Stomach smooth muscle (tissue), 2 donors: ENCODE results near the gene POLR1A.

Source experiments
- H3K27ac ChIP-seq: one replicate; pipeline ENCODE4 v1.7.0; 2013; ENCODE audit warnings: mild to moderate bottlenecking, low read length, inconsistent platforms
- H3K27me3 ChIP-seq, 2 donors: one replicate each; pipeline ENCODE4 v1.7.0; 2013; ENCODE audit warnings: low read length in 2 of 2; ENCODE audit not compliant: insufficient read depth in 2 of 2, control insufficient read depth in 1 of 2
- H3K36me3 ChIP-seq, 2 donors: one replicate each; pipeline ENCODE4 v1.7.0; 2013; ENCODE audit warnings: low read length in 2 of 2; ENCODE audit not compliant: control insufficient read depth in 2 of 2, insufficient read depth in 2 of 2
- H3K4me1 ChIP-seq: one replicate; pipeline ENCODE4 v1.7.0; 2013; ENCODE audit warnings: low read length; ENCODE audit not compliant: control insufficient read depth, insufficient read depth
- H3K4me3 ChIP-seq, 2 donors: one replicate each; pipeline ENCODE4 v1.7.0; 2013; ENCODE audit warnings: low read length in 2 of 2
- H3K9ac ChIP-seq, 2 donors: one replicate each; pipeline ENCODE4 v1.7.0; 2013; ENCODE audit warnings: low read length in 2 of 2, mild to moderate bottlenecking in 1 of 2
- H3K9me3 ChIP-seq, 2 donors: one replicate each; pipeline ENCODE4 v1.7.0; 2013; ENCODE audit warnings: low read length in 2 of 2; ENCODE audit not compliant: control insufficient read depth in 2 of 2
- donor health status: healthy.
- donor health status: Pancreatic carcinoma.

POLR1A gene

DNA sequence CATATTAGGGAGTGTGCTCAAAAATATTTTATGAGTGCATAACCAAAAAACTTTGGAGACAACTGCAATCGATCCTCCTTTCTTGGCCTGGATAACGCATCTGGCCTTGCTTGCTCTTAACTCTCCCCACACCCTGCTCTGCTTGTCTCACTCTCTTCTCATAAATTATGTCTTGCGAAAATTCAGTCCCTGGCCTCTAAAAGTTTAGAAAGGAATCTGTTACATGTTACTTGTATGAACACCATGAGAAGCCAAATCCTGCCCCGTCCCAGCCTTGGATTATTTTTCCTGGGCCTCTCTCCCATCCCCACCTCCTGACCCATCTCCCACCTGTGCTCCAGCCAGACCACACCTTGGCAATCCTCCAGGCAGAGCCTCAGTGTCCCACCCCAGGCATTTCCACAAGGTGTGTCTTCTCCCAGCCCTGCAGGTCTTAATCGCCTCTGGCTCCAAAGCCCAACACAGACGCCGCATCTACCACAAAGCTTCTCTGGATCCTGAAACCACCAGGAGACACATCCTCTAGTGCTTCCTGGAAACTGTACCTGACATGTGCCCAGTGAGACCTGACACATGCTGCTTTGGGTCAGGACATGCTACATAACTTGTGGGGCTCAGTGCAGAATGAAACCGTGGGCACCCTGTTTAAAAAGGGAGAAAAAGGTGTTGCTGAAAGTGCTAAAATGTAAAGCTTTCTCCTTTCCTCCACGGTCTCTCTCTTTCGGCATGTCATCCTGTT is 117.3 kb downstream of the POLR1A start:
- no peak overlapping the region for H3K27ac ChIP-seq

DNA sequence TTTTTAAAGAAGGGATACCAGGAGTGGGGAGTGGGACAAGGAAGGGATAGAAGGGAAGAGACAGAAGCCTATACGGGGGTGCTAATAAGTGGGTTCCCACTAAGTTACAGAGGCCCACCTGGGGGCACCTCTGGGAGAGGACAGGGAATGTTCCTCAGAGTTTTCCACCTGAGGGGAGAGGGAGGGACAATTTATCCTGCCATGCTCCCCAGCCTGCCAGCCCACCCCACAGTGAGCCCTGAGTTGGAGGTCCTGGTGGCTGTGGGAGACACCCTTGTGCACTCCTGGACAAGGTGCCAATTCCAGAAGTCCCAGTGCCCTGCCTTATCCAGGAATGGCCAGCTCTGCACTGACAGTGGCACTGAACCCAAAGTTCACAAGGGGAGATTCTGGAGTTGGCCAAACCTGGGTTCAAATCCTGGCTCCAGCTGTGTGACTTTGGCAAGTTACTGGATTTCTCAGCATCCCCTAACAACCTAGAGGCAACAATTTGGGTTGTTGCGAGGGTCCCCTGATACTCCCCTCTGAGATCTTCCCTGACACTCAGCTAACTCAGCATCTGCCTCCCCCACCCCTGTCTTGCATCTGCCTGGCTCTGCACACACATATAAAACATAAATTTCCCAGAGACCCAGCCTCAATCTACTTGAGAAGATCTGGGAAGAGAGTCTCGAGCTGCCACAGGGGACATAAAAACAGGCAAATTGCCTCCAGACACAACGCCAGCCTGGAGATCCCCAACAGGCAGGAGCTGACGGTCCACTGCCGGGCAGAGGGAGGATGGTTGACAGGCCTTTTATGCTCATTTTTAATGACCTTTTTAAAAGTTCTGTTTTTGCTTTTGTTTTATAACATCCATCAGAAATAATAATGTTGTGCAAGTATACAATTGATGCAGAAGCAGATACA is 118.2 kb downstream of the POLR1A start:
- Histone ChIP-seq H3K9ac (no peak overlapping the region), H3K36me3 (no peaks in the 10 kb centered on the region), H3K27me3 (no peaks in the 10 kb centered on the region), H3K4me1 (peaks cover 17% of the 10 kb centered on the region), H3K4me3 (no peak overlapping the region), H3K9me3 (no peaks in the 10 kb centered on the region), H3K27ac (peak overlapping the region; percentile 11)

More for the DNA sequence above, 117.3 kb downstream of the POLR1A start:
- Histone ChIP-seq H3K9ac (no peak overlapping the region), H3K4me3 (no peak overlapping the region), H3K36me3 (no peaks in the 10 kb centered on the region), H3K27me3 (no peaks in the 10 kb centered on the region), H3K4me1 (peaks cover 17% of the 10 kb centered on the region), H3K9me3 (no peaks in the 10 kb centered on the region)

- H3K27ac ChIP-seq: no peak overlapping the region
- no peak overlapping the region for H3K9ac ChIP-seq
- H3K9me3 ChIP-seq: no peaks in the 10 kb centered on the region
- H3K4me3 ChIP-seq: no peak overlapping the region
- no peaks in the 10 kb centered on the region for H3K27me3 ChIP-seq
- no peaks in the 10 kb centered on the region for H3K36me3 ChIP-seq
- peaks cover 17% of the 10 kb centered on the region for H3K4me1 ChIP-seq
These were observed 119.6 kb downstream of the POLR1A start for GRCh38 chr2:85986121-85986520.

- no peaks in the 10 kb centered on the region for H3K36me3 ChIP-seq
- peaks cover 17% of the 10 kb centered on the region for H3K4me1 ChIP-seq
- no peak overlapping the region for H3K9ac ChIP-seq
- no peaks in the 10 kb centered on the region for H3K27me3 ChIP-seq
- H3K27ac ChIP-seq: no peak overlapping the region
- H3K4me3 ChIP-seq: no peak overlapping the region
- H3K9me3 ChIP-seq: no peaks in the 10 kb centered on the region
These were observed 120.9 kb downstream of the POLR1A start for GRCh38 chr2:85984788-85985187.

DNA sequence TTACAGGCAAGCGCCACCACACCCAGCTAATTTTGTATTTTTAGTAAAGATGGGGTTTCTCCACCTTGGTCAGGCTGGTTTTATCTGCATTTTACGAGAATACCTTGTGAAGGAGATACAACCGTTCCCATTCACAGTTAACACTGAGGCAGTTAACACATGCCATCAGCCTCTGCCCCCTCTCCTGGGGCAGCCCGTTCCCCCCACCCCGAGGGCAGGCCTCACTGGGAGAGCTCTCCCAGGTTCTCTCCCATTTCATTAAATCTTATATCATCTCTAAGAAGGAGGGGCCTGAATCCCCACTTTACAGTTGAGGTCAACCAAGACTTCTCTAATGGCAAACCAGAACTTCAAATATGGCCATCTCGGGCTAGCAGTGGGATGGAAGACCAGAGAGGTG is 121.9 kb downstream of the POLR1A start:
- no peak overlapping the region for H3K27ac ChIP-seq

DNA sequence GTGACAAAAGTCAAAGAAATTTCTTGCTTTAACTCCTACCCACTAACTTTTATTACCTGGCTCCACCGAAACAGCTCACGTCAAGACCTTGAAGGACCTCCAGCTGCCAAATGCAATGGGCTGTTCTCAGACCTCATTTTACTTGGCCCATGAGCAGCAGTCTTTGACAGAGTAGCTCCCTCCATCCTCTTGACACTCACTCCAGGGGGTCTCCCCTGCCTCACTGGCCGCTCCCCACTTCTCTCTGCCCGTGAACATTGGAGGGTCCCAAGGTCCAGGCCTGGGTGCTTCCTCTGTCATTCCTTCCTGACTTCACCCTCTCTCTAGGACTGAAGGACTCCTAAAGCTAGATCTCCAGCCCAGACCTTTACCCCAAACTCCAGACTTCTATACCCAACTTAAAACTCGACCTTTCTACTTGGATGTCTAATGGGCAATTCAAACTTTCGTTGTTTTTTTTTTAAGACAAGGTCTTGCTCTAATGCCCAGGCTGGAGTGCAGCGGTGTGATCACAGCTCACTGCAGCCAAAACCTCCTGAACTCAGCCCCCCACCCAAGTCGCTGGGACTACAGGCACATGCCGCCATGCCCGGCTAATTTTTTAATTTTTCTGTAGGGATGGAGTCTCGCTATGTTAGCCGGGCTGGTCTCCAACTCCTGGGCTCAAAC is 124.0 kb downstream of the POLR1A start:
- no peaks in the 10 kb centered on the region for H3K9me3 ChIP-seq
- no peaks in the 10 kb centered on the region for H3K4me1 ChIP-seq

More for the DNA sequence above, 121.9 kb downstream of the POLR1A start:
- no peak overlapping the region for H3K4me3 ChIP-seq
- no peaks in the 10 kb centered on the region for H3K36me3 ChIP-seq
- no peaks in the 10 kb centered on the region for H3K9me3 ChIP-seq
- H3K4me1 ChIP-seq: peaks cover 13% of the 10 kb centered on the region
- H3K9ac ChIP-seq: no peak overlapping the region
- no peaks in the 10 kb centered on the region for H3K27me3 ChIP-seq

DNA sequence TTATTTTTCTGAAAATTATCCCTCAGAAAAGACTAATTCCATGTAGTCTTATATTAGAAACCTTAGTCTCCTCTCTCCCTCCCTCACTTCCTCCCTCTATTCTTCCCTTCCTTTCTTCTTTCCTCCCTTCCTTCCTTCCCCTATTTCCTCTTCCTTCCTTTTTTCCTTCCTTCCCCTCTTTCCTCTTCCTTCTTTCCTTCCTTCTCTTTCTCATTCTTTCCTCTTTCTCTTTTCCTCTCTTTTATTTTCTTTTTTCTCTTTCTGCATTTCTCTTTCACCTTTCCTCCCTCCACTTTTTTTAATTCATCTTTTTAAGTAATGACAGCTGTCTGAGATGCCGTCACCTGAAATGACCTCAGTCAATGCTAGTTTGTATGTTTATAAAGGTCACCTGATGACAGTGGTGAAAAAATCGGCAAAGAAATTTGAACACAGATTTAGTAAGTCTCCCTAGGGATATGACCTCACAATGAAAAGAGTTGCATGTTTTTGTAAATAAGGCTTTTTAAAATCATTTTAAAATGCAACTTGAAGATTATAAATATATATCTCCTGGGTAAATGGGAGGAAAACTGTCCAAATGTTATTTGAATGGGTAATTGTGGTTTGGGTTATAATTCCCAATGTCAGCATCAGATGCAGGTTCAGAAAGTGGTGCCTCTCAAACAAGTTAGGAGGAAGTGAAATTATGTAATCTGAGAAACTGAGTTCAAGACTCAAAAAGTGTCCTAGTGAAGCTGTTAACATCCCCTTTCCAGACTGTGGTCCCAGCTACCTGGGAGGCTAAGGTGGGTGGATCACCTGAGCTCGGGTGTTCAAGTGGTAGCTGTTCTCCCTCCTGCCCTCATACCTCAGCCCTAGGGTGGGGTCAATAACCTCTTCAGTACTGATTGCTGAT is 126.6 kb downstream of the POLR1A start:
- Histone ChIP-seq H3K9me3 (no peaks in the 10 kb centered on the region), H3K4me3 (no peak overlapping the region), H3K9ac (no peak overlapping the region), H3K36me3 (no peaks in the 10 kb centered on the region), H3K4me1 (no peaks in the 10 kb centered on the region), H3K27ac (no peak overlapping the region), H3K27me3 (no peaks in the 10 kb centered on the region)

More for the DNA sequence above, 124.0 kb downstream of the POLR1A start:
- no peaks in the 10 kb centered on the region for H3K36me3 ChIP-seq
- no peak overlapping the region for H3K9ac ChIP-seq
- no peak overlapping the region for H3K27ac ChIP-seq
- H3K27me3 ChIP-seq: no peaks in the 10 kb centered on the region
- no peak overlapping the region for H3K4me3 ChIP-seq

- no peaks in the 10 kb centered on the region for H3K4me1 ChIP-seq
- no peaks in the 10 kb centered on the region for H3K9me3 ChIP-seq
- H3K9ac ChIP-seq: no peak overlapping the region
- H3K27me3 ChIP-seq: no peaks in the 10 kb centered on the region
- H3K4me3 ChIP-seq: no peak overlapping the region
- H3K27ac ChIP-seq: no peak overlapping the region
- H3K36me3 ChIP-seq: no peaks in the 10 kb centered on the region
These were observed 129.4 kb downstream of the POLR1A start for GRCh38 chr2:85976106-85976920.

GRCh38 chr2:85975581-85975980 is 130.1 kb downstream of the POLR1A start:
- H3K36me3 ChIP-seq: no peaks in the 10 kb centered on the region
- H3K9me3 ChIP-seq: no peaks in the 10 kb centered on the region
- H3K9ac ChIP-seq: no peak overlapping the region
- no peak overlapping the region for H3K4me3 ChIP-seq
- H3K27me3 ChIP-seq: no peaks in the 10 kb centered on the region
- H3K27ac ChIP-seq: no peak overlapping the region
- no peaks in the 10 kb centered on the region for H3K4me1 ChIP-seq
